GM23248 (cell line): ENCODE results near the gene TBC1D25. TPM values are rescaled to one million over a fixed set of nuclear protein-coding genes. Genes with fewer than 3 reads are reported as not detected.

ENCODE experiments used
- DNase-seq: peaks from one replicate; pipeline ENCODE4 v3.0.0-alpha.2; 2015
- H2AFZ ChIP-seq: fragments of 200-600 bp; sonication (generic); 2 replicates; pipeline ENCODE4 v1.6.1; 2016; ENCODE audit warnings: antibody characterized with exemption
- H3F3A ChIP-seq: fragments of 200-600 bp; sonication (generic); 2 replicates; pipeline ENCODE4 v1.6.1; 2016; ENCODE audit warnings: mild to moderate bottlenecking, antibody characterized with exemption, mixed run types; ENCODE audit not compliant: insufficient read depth
- H3K27ac ChIP-seq: fragments of 200-600 bp; sonication (generic); 2 replicates; pipeline ENCODE4 v1.5.1; 2016; ENCODE audit warnings: mild to moderate bottlenecking
- H3K27me3 ChIP-seq: fragments of 200-600 bp; sonication (generic); replicated peaks from 2 replicates; pipeline ENCODE4 v1.6.1; 2016; ENCODE audit warnings: mild to moderate bottlenecking; ENCODE audit not compliant: insufficient read depth
- H3K36me3 ChIP-seq: fragments of 200-600 bp; sonication (generic); 2 replicates; pipeline ENCODE4 v1.6.1; 2016; ENCODE audit warnings: low read depth, mild to moderate bottlenecking
- H3K4me1 ChIP-seq: fragments of 200-600 bp; sonication (generic); 2 replicates; pipeline ENCODE4 v1.6.1; 2016; ENCODE audit warnings: mild to moderate bottlenecking; ENCODE audit not compliant: insufficient read depth
- H3K4me2 ChIP-seq: fragments of 200-600 bp; sonication (generic); one replicate; pipeline ENCODE4 v1.6.1; 2016; ENCODE audit warnings: mild to moderate bottlenecking; ENCODE audit not compliant: unreplicated experiment
- H3K4me3 ChIP-seq: fragments of 200-600 bp; sonication (generic); 2 replicates; pipeline ENCODE4 v1.5.1; 2016; ENCODE audit warnings: mild to moderate bottlenecking
- H3K79me2 ChIP-seq: fragments of 200-600 bp; sonication (generic); 2 replicates; pipeline ENCODE4 v1.6.1; 2016; ENCODE audit warnings: mild to moderate bottlenecking; ENCODE audit not compliant: insufficient read depth
- H3K9ac ChIP-seq: fragments of 200-600 bp; sonication (generic); 2 replicates; pipeline ENCODE4 v1.6.1; 2016; ENCODE audit warnings: mild to moderate bottlenecking
- H3K9me2 ChIP-seq: fragments of 200-600 bp; sonication (generic); 2 replicates; pipeline ENCODE4 v1.6.1; 2016; ENCODE audit warnings: mixed run types, mild to moderate bottlenecking, moderate library complexity; ENCODE audit not compliant: insufficient read depth
- H3K9me3 ChIP-seq: fragments of 200-600 bp; sonication (generic); one replicate; pipeline ENCODE4 v1.6.1; 2017; ENCODE audit warnings: low read depth
- H4K20me1 ChIP-seq: fragments of 200-600 bp; sonication (generic); 2 replicates; pipeline ENCODE4 v1.6.0; 2016; ENCODE audit not compliant: insufficient read depth
- EZH2 ChIP-seq: fragments of 200-600 bp; sonication (generic); IDR thresholded peaks from 2 replicates; pipeline ENCODE4 v1.6.1; 2018; ENCODE audit warnings: antibody characterized with exemption, mild to moderate bottlenecking; ENCODE audit not compliant: insufficient read depth, poor library complexity, severe bottlenecking
- EZH2phosphoT487 ChIP-seq: fragments of 200-600 bp; sonication (generic); IDR thresholded peaks from 2 replicates; pipeline ENCODE4 v1.6.1; 2018; ENCODE audit warnings: antibody characterized with exemption, moderate library complexity, mild to moderate bottlenecking, low read depth; ENCODE audit not compliant: insufficient read depth
- WGBS, 2 experiments: methylation state at CpG; one replicate each; pipeline ENCODE4 v1.1.6; 2015 to 2017; ENCODE audit warnings: low lambda C conversion rate in 2 of 2, low coverage in 1 of 2; ENCODE audit errors: missing lambda C conversion rate in 2 of 2; 5-methylcytosine and 5-hydroxymethylcytosine counted together
- in situ Hi-C: fragments of 300-500 bp; cut with MboI; formaldehyde crosslinking; loops from 2 replicates; pipeline ENCODE4 v1.15.0; 2020
- polyA plus RNA-seq: library from polyadenylated mRNA; unstranded; fragments of >200 nt; fragmentation: Nextera tagmentation; extraction: Ambion mirVana; gene quantifications from 2 replicates; pipeline ENCODE4 v1.2.1, GENCODE V29; 2016
- total RNA-seq: library from RNA; depleted of rRNA; stranded (reverse); fragments of >200 nt; shearing (Covaris generic); gene quantifications from 2 replicates; pipeline ENCODE4 v1.2.3, GENCODE V29; 2014

The TBC1D25 gene
- total and polyA plus RNA-seq, 2 experiments from 2014 or later, result 7.9 to 8.6 TPM

GRCh38 chrX:48598614-48599013 lies 59.1 kb downstream of the TBC1D25 start:
- H2AFZ ChIP-seq, result no peak overlapping the region

DNA sequence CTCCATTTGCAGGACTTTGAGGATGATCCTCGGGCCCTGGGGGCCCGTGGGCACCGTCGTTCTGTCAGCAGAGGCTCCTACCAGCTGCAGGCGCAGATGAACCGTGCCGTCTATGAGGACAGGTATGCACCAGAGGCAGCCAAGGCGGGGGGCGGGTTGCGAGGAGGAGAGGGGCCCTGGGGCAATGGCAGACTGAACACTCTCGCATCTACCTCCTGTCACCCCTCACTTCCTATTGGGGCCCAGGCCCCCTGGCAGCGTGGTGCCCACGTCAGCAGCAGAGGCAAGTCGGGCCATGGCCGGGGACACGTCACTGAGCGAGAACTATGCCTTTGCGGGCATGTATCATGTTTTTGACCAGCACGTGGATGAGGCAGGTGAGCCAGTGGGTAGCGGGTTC lies 59.8 kb downstream of the TBC1D25 start:
- Histone ChIP-seq H3K9me3 (no peaks in the 10 kb centered on the region), H2AFZ (no peak overlapping the region), H3K36me3 (no peaks in the 10 kb centered on the region), H3K27me3 (no peaks in the 10 kb centered on the region), H3K27ac (no peak overlapping the region), H3K4me2 (no peak overlapping the region), H3K4me3 (no peak overlapping the region), H3F3A (no peaks in the 10 kb centered on the region), H4K20me1 (no peaks in the 10 kb centered on the region), H3K79me2 (peaks cover 14% of the 10 kb centered on the region), H3K9ac (no peak overlapping the region), H3K4me1 (no peaks in the 10 kb centered on the region), H3K9me2 (no peaks in the 10 kb centered on the region)
- in situ Hi-C loops, result no loop called here
- TF ChIP-seq EZH2 (no peak), EZH2phosphoT487 (no peak)
- WGBS, 2 experiments, result 91 to 100% methylated on average over 1 to 20 of the region's 20 CpGs
- no peak for DNase-seq

More at GRCh38 chrX:48598614-48599013, 59.1 kb downstream of the TBC1D25 start:
- in situ Hi-C loops, result no loop called here
- 90 to 91% methylated on average over 23 to 24 of the region's 25 CpGs for WGBS, 2 experiments
- no peak for TF ChIP-seq EZH2
- TF ChIP-seq EZH2phosphoT487, result no peak
- Histone ChIP-seq H4K20me1 (no peaks in the 10 kb centered on the region), H3F3A (no peaks in the 10 kb centered on the region), H3K27ac (peak overlapping the region; percentile 98; the same call in 1 of the 2 replicates), H3K9ac (peak overlapping the region; percentile 97), H3K9me2 (no peaks in the 10 kb centered on the region), H3K36me3 (no peaks in the 10 kb centered on the region), H3K9me3 (no peaks in the 10 kb centered on the region), H3K79me2 (peaks cover 14% of the 10 kb centered on the region), H3K27me3 (no peaks in the 10 kb centered on the region), H3K4me3 (peak overlapping the region; percentile 82), H3K4me2 (peak overlapping the region; percentile 65), H3K4me1 (no peaks in the 10 kb centered on the region)
- no peak for DNase-seq

- in situ Hi-C loops, result no loop called here
- WGBS, 2 experiments, result 80 to 87% methylated on average over 1 to 9 of the region's 19 CpGs
- no peak overlapping the region for H2AFZ ChIP-seq
Measured at GRCh38 chrX:48600226-48600625, 60.7 kb downstream of the TBC1D25 start.

GRCh38 chrX:48601741-48602394 lies 62.4 kb downstream of the TBC1D25 start:
- no peak for TF ChIP-seq EZH2phosphoT487
- no peak for TF ChIP-seq EZH2
- WGBS, 2 experiments, result 84 to 85% methylated on average over 8 to 14 of the region's 17 CpGs
- H3K9ac ChIP-seq, result no peak overlapping the region

More at GRCh38 chrX:48600226-48600625, 60.7 kb downstream of the TBC1D25 start:
- Histone ChIP-seq H4K20me1 (no peaks in the 10 kb centered on the region), H3K9me3 (no peaks in the 10 kb centered on the region), H3K4me2 (no peak overlapping the region), H3K27ac (no peak overlapping the region), H3K27me3 (no peaks in the 10 kb centered on the region), H3K4me3 (no peak overlapping the region), H3K79me2 (peaks cover 14% of the 10 kb centered on the region), H3K9me2 (no peaks in the 10 kb centered on the region), H3F3A (no peaks in the 10 kb centered on the region), H3K9ac (no peak overlapping the region), H3K36me3 (no peaks in the 10 kb centered on the region), H3K4me1 (no peaks in the 10 kb centered on the region)
- TF ChIP-seq EZH2phosphoT487, result no peak
- no peak for TF ChIP-seq EZH2
- no peak for DNase-seq

More at GRCh38 chrX:48601741-48602394, 62.4 kb downstream of the TBC1D25 start:
- Histone ChIP-seq H3K9me3 (no peaks in the 10 kb centered on the region), H4K20me1 (no peaks in the 10 kb centered on the region), H3F3A (no peaks in the 10 kb centered on the region), H2AFZ (no peak overlapping the region), H3K36me3 (no peaks in the 10 kb centered on the region), H3K4me2 (no peak overlapping the region), H3K27me3 (no peaks in the 10 kb centered on the region), H3K9me2 (no peaks in the 10 kb centered on the region), H3K79me2 (peaks cover 14% of the 10 kb centered on the region), H3K27ac (no peak overlapping the region), H3K4me3 (no peak overlapping the region), H3K4me1 (no peaks in the 10 kb centered on the region)
- in situ Hi-C loops, result no loop called here
- no peak for DNase-seq
